Measurements from ENCODE around the gene PTPN1.

PTPN1 gene

DNA sequence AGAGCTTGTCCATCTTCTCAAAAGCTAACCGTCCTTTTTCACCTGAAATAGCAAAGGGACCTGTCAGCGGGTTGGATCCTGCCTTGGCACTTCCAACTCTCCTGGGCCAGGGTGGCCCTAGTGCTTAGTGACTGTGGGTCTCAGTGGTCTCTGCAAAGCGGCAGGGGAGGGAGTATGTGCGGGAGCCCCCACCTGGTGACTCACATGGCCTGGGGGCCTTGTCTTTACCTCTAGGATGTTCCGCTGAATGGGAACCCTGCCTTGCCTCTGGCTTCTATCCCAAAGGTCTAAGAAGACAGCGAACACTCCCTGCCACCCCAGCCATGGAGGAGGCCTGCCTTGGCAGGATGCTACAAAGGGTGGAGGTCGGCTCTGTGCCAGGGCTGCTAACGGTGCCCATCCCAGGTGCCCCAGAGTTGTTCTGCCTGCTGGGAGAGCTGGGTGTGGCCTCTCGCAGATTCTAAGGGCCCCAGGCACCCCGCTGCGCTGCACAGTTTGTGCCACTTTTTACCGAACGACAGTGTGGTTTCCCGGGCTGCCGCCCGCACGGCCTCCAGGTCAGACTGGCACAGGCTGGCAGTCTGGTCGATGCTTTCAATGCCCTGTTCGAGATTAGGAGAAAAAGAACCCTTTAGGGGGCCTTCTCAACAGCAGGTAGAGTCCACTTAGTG is 77.2 kb downstream of the PTPN1 start:
- TF ChIP-seq CTCF (IDR thresholded peaks at IDR 0.05; ENCODE audit: low read depth, low read length), result no peak
- DNase-seq (ENCODE audit: low read depth, low spot score), result no peak

GRCh38 chr20:50588034-50588736 is 78.0 kb downstream of the PTPN1 start:
- peak; percentile 62 for DNase-seq (ENCODE audit: low read depth, low spot score)
- no peak overlapping the region for H3K4me3 ChIP-seq (ENCODE audit: low read depth, low read length)
- TF ChIP-seq CTCF (IDR thresholded peaks at IDR 0.05; ENCODE audit: low read depth, low read length), result peak; percentile 97
- in situ Hi-C loops (cut with HindIII; ENCODE audit: low sequenced_read_pairs), result no loop called here

More for the DNA sequence above, 77.2 kb downstream of the PTPN1 start:
- in situ Hi-C loops (cut with HindIII; ENCODE audit: low sequenced_read_pairs), result no loop called here
- no peak overlapping the region for H3K4me3 ChIP-seq (ENCODE audit: low read depth, low read length)

- no peak overlapping the region for H3K4me3 ChIP-seq (ENCODE audit: low read depth, low read length)
- no peak for DNase-seq (ENCODE audit: low read depth, low spot score)
- in situ Hi-C loops (cut with HindIII; ENCODE audit: low sequenced_read_pairs), result no loop called here
- no peak for TF ChIP-seq CTCF (IDR thresholded peaks at IDR 0.05; ENCODE audit: low read depth, low read length)
These were observed 79.6 kb downstream of the PTPN1 start for GRCh38 chr20:50589548-50590347.

- H3K4me3 ChIP-seq (ENCODE audit: low read depth, low read length), result no peak overlapping the region
- no peak for TF ChIP-seq CTCF (IDR thresholded peaks at IDR 0.05; ENCODE audit: low read depth, low read length)
- no peak for DNase-seq (ENCODE audit: low read depth, low spot score)
- in situ Hi-C loops (cut with HindIII; ENCODE audit: low sequenced_read_pairs), result no loop called here
These were observed 80.1 kb downstream of the PTPN1 start for GRCh38 chr20:50590348-50590664.

DNA sequence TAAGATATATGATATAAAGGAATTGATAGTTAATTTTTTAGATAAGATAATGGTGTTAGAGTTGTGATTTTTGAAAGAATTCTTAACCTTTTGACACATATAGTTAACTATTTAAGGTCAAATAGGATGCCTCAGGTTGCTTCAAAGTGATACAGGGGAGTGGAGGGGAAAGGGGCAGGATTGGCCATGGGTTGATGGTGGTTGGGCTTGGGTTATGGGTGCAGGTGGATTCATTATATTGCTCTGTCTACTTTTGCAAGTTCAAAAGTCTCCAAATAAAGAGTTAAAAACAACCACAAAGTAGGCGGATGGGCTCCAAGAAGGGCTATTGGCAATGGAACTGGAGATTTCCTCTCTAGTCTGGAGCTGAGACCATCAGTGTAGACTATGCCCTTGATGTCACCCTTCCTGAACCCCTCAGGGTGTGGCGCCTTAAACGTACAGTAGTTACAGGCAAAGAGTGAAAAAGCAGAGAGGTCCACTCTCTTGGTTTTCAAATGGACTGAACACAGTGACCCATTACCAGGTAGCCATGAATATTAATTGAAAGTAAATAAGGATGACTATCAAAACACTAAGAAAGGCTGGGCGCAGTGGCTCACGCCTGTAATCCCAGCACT is 81.2 kb downstream of the PTPN1 start:
- no peak for TF ChIP-seq CTCF (IDR thresholded peaks at IDR 0.05; ENCODE audit: low read depth, low read length)
- DNase-seq (ENCODE audit: low read depth, low spot score), result no peak
- H3K4me3 ChIP-seq (ENCODE audit: low read depth, low read length), result no peak overlapping the region
- in situ Hi-C loops (cut with HindIII; ENCODE audit: low sequenced_read_pairs), result no loop called here

DNA sequence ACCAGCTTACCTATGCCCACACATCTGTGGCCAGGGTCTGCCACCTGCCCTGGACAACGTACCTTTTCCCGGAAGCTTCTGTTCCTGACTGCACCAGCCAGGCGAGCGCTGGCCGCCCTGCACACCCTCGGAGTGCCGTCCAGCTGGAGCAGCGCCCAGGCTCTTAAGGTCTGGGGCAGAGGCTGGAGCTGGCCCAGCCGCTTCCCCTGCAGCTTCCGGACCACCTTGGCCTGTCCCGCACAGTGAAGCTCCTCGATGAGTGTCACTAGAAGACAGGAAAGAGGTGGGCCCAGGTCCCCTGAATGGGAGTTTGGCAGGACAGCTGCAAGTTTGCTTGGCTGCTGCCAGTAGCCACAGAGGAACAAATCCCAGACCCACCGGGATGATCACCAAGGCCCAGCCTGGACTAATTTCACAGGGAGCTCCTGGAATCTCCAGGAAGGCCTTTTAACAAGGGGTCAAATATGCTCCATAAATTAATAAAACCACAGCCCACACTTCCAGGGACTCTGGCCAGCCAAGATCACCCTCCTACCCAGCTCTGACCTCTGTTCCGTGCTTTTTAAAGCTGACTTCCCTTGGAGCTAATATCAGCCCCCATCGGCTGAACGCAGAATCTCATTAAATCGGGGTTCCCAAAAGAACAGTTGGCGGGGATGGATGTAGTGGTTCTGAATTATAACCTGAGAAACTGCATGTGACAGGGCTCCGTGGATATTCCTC is 82.3 kb downstream of the PTPN1 start:
- in situ Hi-C loops (cut with HindIII; ENCODE audit: low sequenced_read_pairs), result no loop called here

More for the DNA sequence above, 82.3 kb downstream of the PTPN1 start:
- H3K4me3 ChIP-seq (ENCODE audit: low read depth, low read length), result no peak overlapping the region
- no peak for DNase-seq (ENCODE audit: low read depth, low spot score)
- no peak for TF ChIP-seq CTCF (IDR thresholded peaks at IDR 0.05; ENCODE audit: low read depth, low read length)

Measured in astrocyte of the spinal cord (primary cell).